Nephron progenitor cell (in vitro differentiated cells): Measurements from ENCODE around the gene MAP4K4.
A peak's percentile ranks its signal among the peaks of the same experiment; 100 is the strongest.

Source experiments
- DNase-seq: peaks from one replicate; pipeline ENCODE4 v3.0.0; 2021
- H3K27ac Mint-ChIP-seq: 2 replicates; pipeline ENCODE4 v1.8.0; 2021; ENCODE audit warnings: mild to moderate bottlenecking, moderate library complexity, mixed read lengths
- H3K27me3 Mint-ChIP-seq: 2 replicates; pipeline ENCODE4 v1.8.0; 2021; ENCODE audit warnings: mild to moderate bottlenecking, low read depth, mixed read lengths; ENCODE audit not compliant: poor library complexity
- H3K36me3 Mint-ChIP-seq: 2 replicates; pipeline ENCODE4 v1.8.0; 2021; ENCODE audit warnings: low read depth, mixed read lengths
- H3K4me1 Mint-ChIP-seq: 2 replicates; pipeline ENCODE4 v1.8.0; 2021; ENCODE audit warnings: mixed read lengths
- H3K4me3 Mint-ChIP-seq: 2 replicates; pipeline ENCODE4 v1.8.0; 2021; ENCODE audit warnings: mild to moderate bottlenecking, moderate library complexity, mixed read lengths
- H3K9me3 Mint-ChIP-seq: 2 replicates; pipeline ENCODE4 v1.8.0; 2021; ENCODE audit warnings: mild to moderate bottlenecking, moderate library complexity, mixed read lengths
- TF ChIP-seq, protein P1 (sequence below): fragments of 200-600 bp; sonication (generic); IDR thresholded peaks from 2 replicates; pipeline ENCODE4 v1.5.0; 2021; ENCODE audit warnings: antibody characterized with exemption

Gene MAP4K4

DNA sequence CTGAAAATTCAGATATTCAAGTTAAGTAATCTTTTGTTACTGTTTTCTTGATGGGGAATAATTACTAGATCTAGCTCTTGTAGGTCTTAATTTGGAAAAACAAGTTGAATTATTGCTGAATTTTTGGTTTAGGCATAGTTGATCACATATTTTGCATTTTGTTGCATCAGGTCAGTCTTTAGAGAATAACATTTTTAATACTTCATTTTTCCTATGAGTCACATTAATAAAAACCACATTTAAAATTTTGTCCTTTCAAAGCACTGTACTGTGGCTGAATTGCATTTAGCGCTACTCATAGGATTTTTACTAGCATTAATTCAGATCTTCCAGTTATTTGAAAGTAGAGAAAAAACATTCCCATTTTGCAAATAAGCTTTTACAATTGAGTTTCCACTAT lies 23.2 kb downstream of the MAP4K4 start:
- peaks cover 90% of the 10 kb centered on the region for H3K36me3 Mint-ChIP-seq
- H3K27me3 Mint-ChIP-seq = no peaks in the 10 kb centered on the region
- H3K9me3 Mint-ChIP-seq = peaks cover 39% of the 10 kb centered on the region
- H3K4me3 Mint-ChIP-seq = no peak overlapping the region
- DNase-seq = no peak
- no peak overlapping the region for H3K27ac Mint-ChIP-seq
- TF ChIP-seq, protein P1, sequence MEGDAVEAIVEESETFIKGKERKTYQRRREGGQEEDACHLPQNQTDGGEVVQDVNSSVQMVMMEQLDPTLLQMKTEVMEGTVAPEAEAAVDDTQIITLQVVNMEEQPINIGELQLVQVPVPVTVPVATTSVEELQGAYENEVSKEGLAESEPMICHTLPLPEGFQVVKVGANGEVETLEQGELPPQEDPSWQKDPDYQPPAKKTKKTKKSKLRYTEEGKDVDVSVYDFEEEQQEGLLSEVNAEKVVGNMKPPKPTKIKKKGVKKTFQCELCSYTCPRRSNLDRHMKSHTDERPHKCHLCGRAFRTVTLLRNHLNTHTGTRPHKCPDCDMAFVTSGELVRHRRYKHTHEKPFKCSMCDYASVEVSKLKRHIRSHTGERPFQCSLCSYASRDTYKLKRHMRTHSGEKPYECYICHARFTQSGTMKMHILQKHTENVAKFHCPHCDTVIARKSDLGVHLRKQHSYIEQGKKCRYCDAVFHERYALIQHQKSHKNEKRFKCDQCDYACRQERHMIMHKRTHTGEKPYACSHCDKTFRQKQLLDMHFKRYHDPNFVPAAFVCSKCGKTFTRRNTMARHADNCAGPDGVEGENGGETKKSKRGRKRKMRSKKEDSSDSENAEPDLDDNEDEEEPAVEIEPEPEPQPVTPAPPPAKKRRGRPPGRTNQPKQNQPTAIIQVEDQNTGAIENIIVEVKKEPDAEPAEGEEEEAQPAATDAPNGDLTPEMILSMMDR = no peak
- H3K4me1 Mint-ChIP-seq = peaks cover 23% of the 10 kb centered on the region

DNA sequence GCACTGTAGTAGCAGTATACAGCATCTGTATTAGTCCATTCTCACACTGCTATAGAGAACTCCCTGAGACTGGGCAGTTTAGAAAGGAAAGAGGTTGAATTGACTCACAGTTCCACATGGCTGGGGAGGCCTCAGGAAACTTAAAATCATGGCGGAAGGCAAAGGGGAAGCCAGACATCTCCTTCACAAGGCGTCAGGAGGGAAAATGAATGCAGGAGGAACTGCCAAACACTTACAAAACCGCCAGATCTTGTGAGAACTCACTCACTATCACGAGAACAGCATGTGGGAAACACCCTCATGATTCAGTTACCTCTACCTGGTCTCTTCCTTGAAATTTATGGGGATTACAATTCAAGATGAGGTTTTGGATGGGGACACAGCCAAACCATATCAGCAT lies 25.4 kb downstream of the MAP4K4 start:
- peaks cover 79% of the 10 kb centered on the region for H3K36me3 Mint-ChIP-seq
- TF ChIP-seq, protein P1 = no peak
- H3K4me3 Mint-ChIP-seq = no peak overlapping the region
- DNase-seq = no peak
- peaks cover 33% of the 10 kb centered on the region for H3K9me3 Mint-ChIP-seq
- H3K27me3 Mint-ChIP-seq = no peaks in the 10 kb centered on the region
- peaks cover 5% of the 10 kb centered on the region for H3K4me1 Mint-ChIP-seq
- H3K27ac Mint-ChIP-seq = peak overlapping the region; percentile 78

- no peak for DNase-seq
- no peaks in the 10 kb centered on the region for H3K27me3 Mint-ChIP-seq
- H3K9me3 Mint-ChIP-seq = peaks cover 32% of the 10 kb centered on the region
- peaks cover 74% of the 10 kb centered on the region for H3K36me3 Mint-ChIP-seq
- no peak overlapping the region for H3K4me3 Mint-ChIP-seq
- TF ChIP-seq, protein P1 = no peak
- peaks cover 5% of the 10 kb centered on the region for H3K4me1 Mint-ChIP-seq
- H3K27ac Mint-ChIP-seq = peak overlapping the region; percentile 17
These were observed 26.0 kb downstream of the MAP4K4 start for GRCh38 chr2:101723371-101724124.

DNA sequence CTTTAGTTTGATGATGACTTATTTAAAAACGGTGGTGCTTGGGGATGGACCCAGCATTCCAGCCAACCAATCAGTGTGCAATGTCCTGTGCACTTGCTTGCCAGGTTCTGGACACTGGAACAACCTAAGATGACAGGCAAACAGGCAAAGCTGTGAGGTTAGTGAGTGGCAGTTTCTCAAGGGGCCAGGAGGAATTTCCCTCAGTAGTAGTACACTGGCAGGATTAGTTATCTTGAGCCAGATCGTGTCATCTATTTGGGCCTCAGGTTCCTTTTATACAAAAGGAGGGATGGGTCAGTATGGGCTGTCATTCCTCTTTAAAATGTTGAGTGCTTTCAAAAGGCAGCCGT lies 26.6 kb downstream of the MAP4K4 start:
- DNase-seq = no peak
- TF ChIP-seq, protein P1 = no peak
- H3K36me3 Mint-ChIP-seq = peaks cover 74% of the 10 kb centered on the region
- H3K27me3 Mint-ChIP-seq = no peaks in the 10 kb centered on the region
- no peak overlapping the region for H3K27ac Mint-ChIP-seq
- no peak overlapping the region for H3K4me3 Mint-ChIP-seq
- peaks cover 10% of the 10 kb centered on the region for H3K4me1 Mint-ChIP-seq
- peaks cover 27% of the 10 kb centered on the region for H3K9me3 Mint-ChIP-seq

DNA sequence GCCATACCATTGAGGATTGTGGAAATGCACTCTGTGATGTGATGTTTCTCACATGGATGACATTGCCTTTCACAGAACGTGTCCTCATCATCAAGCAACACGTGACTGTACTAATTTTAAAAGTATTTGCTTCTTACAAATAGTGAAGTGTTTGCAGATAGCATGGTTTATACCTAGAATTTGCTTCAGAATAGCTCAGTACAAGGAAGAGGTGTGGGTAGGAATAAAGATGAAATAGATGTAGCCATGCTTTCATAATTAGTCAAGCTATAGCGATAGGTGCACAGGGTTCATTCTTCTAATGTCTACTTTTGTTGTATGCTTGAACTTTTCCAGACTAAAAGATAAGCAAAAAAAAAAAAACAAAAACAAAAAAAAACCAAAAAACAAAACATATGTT lies 27.5 kb downstream of the MAP4K4 start:
- TF ChIP-seq, protein P1 = no peak
- peaks cover 19% of the 10 kb centered on the region for H3K9me3 Mint-ChIP-seq
- peaks cover 16% of the 10 kb centered on the region for H3K4me1 Mint-ChIP-seq
- peaks cover 73% of the 10 kb centered on the region for H3K36me3 Mint-ChIP-seq
- H3K27ac Mint-ChIP-seq = no peak overlapping the region
- no peak overlapping the region for H3K4me3 Mint-ChIP-seq
- no peaks in the 10 kb centered on the region for H3K27me3 Mint-ChIP-seq
- DNase-seq = no peak
